Testis (tissue), 2 donors: Measurements from ENCODE around the gene ABCA13.

Experiments used
- POLR2A ChIP-seq: fragments of 450-650 bp; IDR thresholded peaks from one replicate; pipeline ENCODE4 v1.6.1; 2017; ENCODE audit warnings: antibody characterized with exemption, mild to moderate bottlenecking, moderate library complexity
- TF ChIP-seq, protein P1 (sequence below), 3 experiments: fragments of 450-650 bp in 2 of 3; fragments of 200-600 bp in 1 of 3; sonication (generic) in 1 of 3; IDR thresholded peaks; one replicate each; pipeline ENCODE4 v1.5.1; 2016 to 2019; ENCODE audit warnings: antibody characterized with exemption in 3 of 3, mild to moderate bottlenecking in 2 of 3, moderate library complexity in 1 of 3

- TF ChIP-seq, protein P1, sequence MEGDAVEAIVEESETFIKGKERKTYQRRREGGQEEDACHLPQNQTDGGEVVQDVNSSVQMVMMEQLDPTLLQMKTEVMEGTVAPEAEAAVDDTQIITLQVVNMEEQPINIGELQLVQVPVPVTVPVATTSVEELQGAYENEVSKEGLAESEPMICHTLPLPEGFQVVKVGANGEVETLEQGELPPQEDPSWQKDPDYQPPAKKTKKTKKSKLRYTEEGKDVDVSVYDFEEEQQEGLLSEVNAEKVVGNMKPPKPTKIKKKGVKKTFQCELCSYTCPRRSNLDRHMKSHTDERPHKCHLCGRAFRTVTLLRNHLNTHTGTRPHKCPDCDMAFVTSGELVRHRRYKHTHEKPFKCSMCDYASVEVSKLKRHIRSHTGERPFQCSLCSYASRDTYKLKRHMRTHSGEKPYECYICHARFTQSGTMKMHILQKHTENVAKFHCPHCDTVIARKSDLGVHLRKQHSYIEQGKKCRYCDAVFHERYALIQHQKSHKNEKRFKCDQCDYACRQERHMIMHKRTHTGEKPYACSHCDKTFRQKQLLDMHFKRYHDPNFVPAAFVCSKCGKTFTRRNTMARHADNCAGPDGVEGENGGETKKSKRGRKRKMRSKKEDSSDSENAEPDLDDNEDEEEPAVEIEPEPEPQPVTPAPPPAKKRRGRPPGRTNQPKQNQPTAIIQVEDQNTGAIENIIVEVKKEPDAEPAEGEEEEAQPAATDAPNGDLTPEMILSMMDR (IDR thresholded peaks at IDR 0.05) = no peak
- no peak for TF ChIP-seq POLR2A
These were observed 509.7 kb downstream of the ABCA13 start for GRCh38 chr7:48681006-48681405.
